BLaER1 treated with 17β-estradiol and CSF1 and Interleukin-3, amounts not matched to agents 10 nM and 100 nM (cell line): Measurements from ENCODE around the gene SLC24A3.
A peak's percentile ranks its signal among the peaks of the same experiment; 100 is the strongest.

Experiments
- H3K27ac ChIP-seq, 11 experiments: shearing (Covaris generic); formaldehyde crosslinking; 2 replicates each; pipeline ENCODE4 v1.8.1; 2022
- H3K27me3 ChIP-seq, 11 experiments: shearing (Covaris generic); formaldehyde crosslinking; 2 replicates each; pipeline ENCODE4 v1.8.1; 2022
- H3K36me3 ChIP-seq, 11 experiments: shearing (Covaris generic); formaldehyde crosslinking; 2 replicates each; pipeline ENCODE4 v1.8.1; 2022
- H3K4me1 ChIP-seq, 10 experiments: shearing (Covaris generic); formaldehyde crosslinking; 2 replicates each; pipeline ENCODE4 v1.8.1; 2022
- H3K4me2 ChIP-seq, 11 experiments: shearing (Covaris generic); formaldehyde crosslinking; 2 replicates each; pipeline ENCODE4 v1.8.1; 2022
- H3K4me3 ChIP-seq, 10 experiments: shearing (Covaris generic); formaldehyde crosslinking; 2 replicates each; pipeline ENCODE4 v1.8.1; 2022
- H3K9ac ChIP-seq, 11 experiments: shearing (Covaris generic); formaldehyde crosslinking; 2 replicates each; pipeline ENCODE4 v1.8.1; 2022
- H3K9me3 ChIP-seq, 11 experiments: shearing (Covaris generic); formaldehyde crosslinking; replicated peaks in 1 of 11; 2 replicates each; pipeline ENCODE4 v1.8.1; 2022
- H4K20me1 ChIP-seq, 11 experiments: shearing (Covaris generic); formaldehyde crosslinking; 2 replicates each; pipeline ENCODE4 v1.8.1; 2022
- Cebpa-rat ChIP-seq, 11 experiments: shearing (Covaris generic); IDR thresholded peaks; 2 replicates each; pipeline ENCODE4 v1.8.1; 2022

Gene SLC24A3

DNA sequence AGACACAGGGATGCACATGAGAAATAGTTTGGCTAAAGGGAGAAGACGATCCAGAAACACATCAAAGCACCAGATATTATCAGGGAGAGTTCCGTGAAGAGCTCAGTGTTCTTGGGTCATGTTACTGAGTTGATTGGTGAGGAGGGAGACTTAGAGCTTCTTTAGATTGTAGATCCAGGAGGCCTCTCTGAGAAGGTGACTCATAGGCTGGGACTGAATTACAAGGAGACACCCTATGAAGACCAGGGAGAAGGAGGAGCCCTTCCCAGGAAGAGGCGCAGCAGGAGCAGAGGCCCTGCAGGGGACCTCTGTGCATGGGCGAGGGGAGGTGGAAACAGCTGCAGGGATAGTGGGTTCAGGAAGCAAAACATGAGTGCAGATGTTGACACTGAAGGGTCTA lies 196.5 kb downstream of the SLC24A3 start:
- Histone ChIP-seq H4K20me1 (no peaks in the 10 kb centered on the region), H3K4me3 (no peak overlapping the region), H3K4me2 (no peak overlapping the region), H3K9ac (no peak overlapping the region), H3K9me3 (0 out of 22 replicates have a peak, but pooled peaks cover 0 to 5% (median 0%) of the 10 kb centered on the region in 11 experiments), H3K27ac (no peak overlapping the region), H3K4me1 (no peaks in the 10 kb centered on the region), H3K36me3 (no peaks in the 10 kb centered on the region), H3K27me3 (no peaks in the 10 kb centered on the region)
- TF ChIP-seq Cebpa-rat (IDR thresholded peaks at IDR 0.05), result no peak

DNA sequence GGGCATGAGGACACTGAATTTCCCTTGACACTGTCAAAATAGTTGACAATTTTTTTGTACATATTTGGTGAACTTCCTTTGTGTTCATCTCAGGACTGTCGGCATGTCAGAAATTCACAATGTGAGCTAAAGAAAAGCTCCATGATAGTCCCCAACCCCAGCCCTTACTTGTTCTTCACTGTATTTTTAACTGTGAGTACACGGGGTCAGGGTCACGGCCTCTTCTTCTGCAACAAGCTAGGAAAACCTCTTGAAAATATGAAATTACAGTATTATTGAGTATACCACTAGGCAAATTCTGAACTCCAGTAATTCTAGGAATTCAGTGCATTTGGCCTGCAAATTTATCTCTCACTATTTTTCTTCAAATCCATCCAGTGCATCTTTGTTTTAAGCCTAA lies 199.4 kb downstream of the SLC24A3 start:
- Histone ChIP-seq H3K4me3 (no peak overlapping the region), H3K9me3 (0 out of 22 replicates have a peak, but pooled peaks cover 0 to 5% (median 0%) of the 10 kb centered on the region in 11 experiments), H4K20me1 (no peaks in the 10 kb centered on the region), H3K36me3 (no peaks in the 10 kb centered on the region), H3K4me2 (no peak overlapping the region), H3K9ac (no peak overlapping the region), H3K27me3 (no peaks in the 10 kb centered on the region), H3K4me1 (no peaks in the 10 kb centered on the region), H3K27ac (no peak overlapping the region)
- no peak for TF ChIP-seq Cebpa-rat (IDR thresholded peaks at IDR 0.05)

DNA sequence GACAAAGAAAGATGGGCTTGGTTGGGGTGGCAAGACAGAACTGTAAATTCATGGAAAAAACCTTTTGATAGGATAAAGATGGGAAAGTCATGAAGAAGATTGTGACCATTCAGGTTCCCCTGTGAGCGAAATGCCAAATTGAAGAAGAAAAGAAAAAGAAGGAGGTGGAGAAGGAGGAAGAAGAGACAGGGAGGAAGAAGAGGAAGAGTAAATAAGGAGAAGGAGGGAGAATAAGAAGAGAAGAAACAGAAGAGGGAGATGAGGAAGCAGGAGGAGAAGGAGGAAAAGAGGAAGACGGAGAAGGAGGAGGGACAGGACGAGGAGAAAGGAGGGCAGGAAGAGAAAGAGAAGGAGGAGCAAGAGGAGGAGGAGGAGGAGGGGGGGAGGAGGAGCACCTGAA lies 199.8 kb downstream of the SLC24A3 start:
- H3K36me3 ChIP-seq, result no peaks in the 10 kb centered on the region
- H3K4me2 ChIP-seq, result no peak overlapping the region
- no peaks in the 10 kb centered on the region for H3K4me1 ChIP-seq

DNA sequence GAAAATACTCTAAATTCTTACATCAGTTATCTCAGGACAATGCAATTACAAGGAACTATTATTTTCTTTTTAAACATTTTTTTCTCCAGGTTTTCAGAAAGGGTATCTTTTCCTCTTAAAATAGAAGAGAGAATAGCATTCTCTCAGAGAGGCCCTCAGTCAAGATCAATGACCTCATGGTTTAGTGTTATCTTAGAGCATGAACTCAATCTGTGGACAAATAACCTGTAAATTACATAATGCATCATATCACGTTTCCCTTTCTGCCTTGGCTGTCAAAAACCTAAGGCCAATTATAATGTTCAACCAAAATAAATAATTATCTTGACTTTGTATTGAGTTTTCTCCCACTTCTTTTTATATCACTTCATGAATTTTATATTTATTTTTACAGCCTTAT lies 202.2 kb downstream of the SLC24A3 start:
- no peaks in the 10 kb centered on the region for H4K20me1 ChIP-seq
- H3K9me3 ChIP-seq, result 0 out of 22 replicates have a peak, but pooled peaks cover 0 to 5% (median 0%) of the 10 kb centered on the region in 11 experiments
- H3K4me2 ChIP-seq, result no peak overlapping the region
- H3K4me1 ChIP-seq, result no peaks in the 10 kb centered on the region
- H3K27me3 ChIP-seq, result no peaks in the 10 kb centered on the region
- H3K36me3 ChIP-seq, result no peaks in the 10 kb centered on the region
- no peak overlapping the region for H3K27ac ChIP-seq
- no peak overlapping the region for H3K9ac ChIP-seq
- no peak for TF ChIP-seq Cebpa-rat (IDR thresholded peaks at IDR 0.05)
- no peak overlapping the region for H3K4me3 ChIP-seq

More for the DNA sequence above, 199.8 kb downstream of the SLC24A3 start:
- Histone ChIP-seq H3K9ac (no peak overlapping the region), H3K4me3 (no peak overlapping the region), H4K20me1 (no peaks in the 10 kb centered on the region), H3K9me3 (0 out of 22 replicates have a peak, but pooled peaks cover 0 to 5% (median 0%) of the 10 kb centered on the region in 11 experiments), H3K27ac (no peak overlapping the region), H3K27me3 (no peaks in the 10 kb centered on the region)
- no peak for TF ChIP-seq Cebpa-rat (IDR thresholded peaks at IDR 0.05)

DNA sequence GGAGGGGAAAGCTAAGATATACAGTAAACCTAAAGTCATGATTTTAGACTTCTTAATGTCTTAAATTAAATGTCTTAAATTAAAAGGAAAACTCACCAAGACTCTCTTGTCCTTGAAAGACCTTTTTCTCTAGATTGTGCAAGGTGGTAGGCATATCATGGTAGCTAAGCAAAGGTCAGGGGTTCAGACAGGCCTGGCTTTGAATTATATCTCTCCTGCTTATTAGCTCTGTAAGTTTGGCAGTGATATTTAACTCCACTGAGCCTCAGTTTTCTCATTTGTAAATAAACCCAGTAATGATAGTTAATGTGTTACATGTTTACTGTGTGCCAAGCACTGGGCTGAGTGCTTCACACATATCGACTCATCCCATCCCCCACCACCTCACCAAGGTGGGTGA lies 203.3 kb downstream of the SLC24A3 start:
- no peak overlapping the region for H3K27ac ChIP-seq
- no peaks in the 10 kb centered on the region for H3K4me1 ChIP-seq
- 0 out of 22 replicates have a peak, but pooled peaks cover 0 to 2% (median 0%) of the 10 kb centered on the region in 11 experiments for H3K9me3 ChIP-seq
- no peak overlapping the region for H3K4me3 ChIP-seq
- H3K27me3 ChIP-seq, result no peaks in the 10 kb centered on the region
- no peak for TF ChIP-seq Cebpa-rat (IDR thresholded peaks at IDR 0.05)
- H4K20me1 ChIP-seq, result no peaks in the 10 kb centered on the region
- H3K9ac ChIP-seq, result no peak overlapping the region
- no peak overlapping the region for H3K4me2 ChIP-seq
- no peaks in the 10 kb centered on the region for H3K36me3 ChIP-seq

DNA sequence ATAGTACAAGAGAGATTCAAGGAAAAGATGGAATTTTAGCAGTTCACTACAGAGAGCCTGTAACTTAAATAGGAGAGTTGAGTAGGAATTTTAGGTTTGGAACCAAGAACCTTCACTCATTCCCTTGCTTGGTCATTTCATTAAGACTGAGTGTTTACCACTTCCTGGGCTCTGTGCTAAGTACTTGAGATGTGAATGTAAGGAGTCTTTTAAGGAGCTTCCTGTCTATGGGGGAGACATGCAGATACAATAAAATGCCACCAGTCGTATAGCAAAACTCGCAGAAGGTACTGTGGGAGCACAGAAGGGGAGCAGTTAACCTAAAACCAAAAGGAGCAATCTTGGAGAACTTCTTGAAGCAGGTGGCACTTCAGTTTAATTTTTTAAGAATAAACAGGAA lies 204.2 kb downstream of the SLC24A3 start:
- TF ChIP-seq Cebpa-rat (IDR thresholded peaks at IDR 0.05), result no peak

DNA sequence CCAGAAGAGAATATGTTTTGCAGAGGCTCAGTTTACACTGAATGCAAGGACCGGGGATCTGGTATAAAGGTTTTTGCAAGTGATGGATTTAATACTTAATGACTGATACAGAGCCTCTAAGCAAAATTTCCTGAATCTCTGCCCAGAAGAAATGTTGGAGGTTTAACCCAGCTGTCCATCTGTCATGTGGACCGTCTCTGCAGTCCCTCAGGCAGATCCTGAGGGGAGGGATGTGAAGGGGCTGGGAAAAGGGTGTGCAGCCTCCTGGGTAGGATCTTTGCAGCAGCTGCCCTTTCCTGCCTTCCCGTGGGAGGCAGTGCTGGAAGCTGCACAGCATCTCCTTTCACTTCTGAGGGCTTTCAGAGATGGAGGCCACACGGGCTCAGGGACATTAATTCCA lies 207.0 kb downstream of the SLC24A3 start:
- TF ChIP-seq Cebpa-rat (IDR thresholded peaks at IDR 0.05), result no peak
- no peaks in the 10 kb centered on the region for H3K36me3 ChIP-seq
- no peak overlapping the region for H3K4me2 ChIP-seq
- no peak overlapping the region for H3K9ac ChIP-seq
- H3K4me3 ChIP-seq, result no peak overlapping the region
- H3K9me3 ChIP-seq, result peaks cover 7 to 13% (median 10%) of the 10 kb centered on the region in 11 experiments; a peak in 20 of 22 replicates
- H3K27me3 ChIP-seq, result no peaks in the 10 kb centered on the region
- H3K4me1 ChIP-seq, result peaks cover 9 to 22% (median 19%) of the 10 kb centered on the region in 10 experiments; a peak in 18 of 20 replicates
- no peaks in the 10 kb centered on the region for H4K20me1 ChIP-seq
- H3K27ac ChIP-seq, result no peak overlapping the region

More for the DNA sequence above, 204.2 kb downstream of the SLC24A3 start:
- peaks cover 4 to 5% (median 4%) of the 10 kb centered on the region in 11 experiments; a peak in 20 of 22 replicates for H3K9me3 ChIP-seq
- no peak overlapping the region for H3K4me2 ChIP-seq
- H3K27me3 ChIP-seq, result no peaks in the 10 kb centered on the region
- H3K4me1 ChIP-seq, result no peaks in the 10 kb centered on the region
- no peaks in the 10 kb centered on the region for H3K36me3 ChIP-seq
- no peak overlapping the region for H3K9ac ChIP-seq
- H3K4me3 ChIP-seq, result no peak overlapping the region
- H3K27ac ChIP-seq, result no peak overlapping the region
- H4K20me1 ChIP-seq, result no peaks in the 10 kb centered on the region

DNA sequence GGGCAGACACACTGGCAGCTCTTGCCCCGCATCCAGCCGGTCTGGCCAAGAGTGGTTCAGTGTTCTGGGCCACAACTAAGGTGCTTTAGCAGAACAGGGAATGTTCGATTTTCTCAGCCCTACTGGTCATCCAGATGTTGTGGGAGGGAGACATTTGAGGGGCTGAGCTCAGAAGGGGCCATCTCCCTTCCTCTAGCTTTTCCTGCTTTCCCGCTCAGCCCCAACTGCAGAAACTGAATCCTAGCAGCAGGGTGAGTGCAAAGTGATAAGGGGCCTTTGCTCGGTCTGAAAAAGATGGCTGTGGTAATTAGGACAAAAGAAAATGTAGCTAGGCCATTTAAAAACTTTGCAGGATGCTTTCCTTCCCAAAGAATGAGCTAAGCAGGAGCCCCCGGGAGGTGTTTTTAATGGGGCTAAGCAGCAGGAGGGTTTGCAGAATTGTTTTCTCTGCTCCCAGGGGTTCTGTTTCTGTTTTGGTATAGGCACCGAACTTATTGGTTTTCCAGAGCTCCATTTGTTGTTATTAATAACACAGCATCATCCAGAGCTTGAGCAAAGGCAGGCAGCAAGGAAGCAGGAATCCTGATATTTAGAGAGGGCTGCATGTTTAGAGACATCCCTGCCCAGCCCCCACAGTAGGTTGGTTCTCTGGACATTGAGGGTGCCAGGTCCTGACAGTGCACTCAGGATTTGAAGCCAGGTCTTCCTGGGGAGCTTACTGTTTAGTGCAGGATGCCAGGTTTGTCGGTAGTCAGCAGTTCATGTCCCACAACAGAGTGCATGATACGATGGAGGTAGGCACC lies 210.9 kb downstream of the SLC24A3 start:
- Histone ChIP-seq H3K4me1 (peaks cover 21 to 33% (median 30%) of the 10 kb centered on the region in 10 experiments), H3K27me3 (no peaks in the 10 kb centered on the region; a peak in 1 of 22 replicates), H3K4me2 (peak overlapping the region; percentile 43 to 76 (median 57)), H3K27ac (no peak overlapping the region), H3K36me3 (no peaks in the 10 kb centered on the region), H3K4me3 (no peak overlapping the region), H4K20me1 (no peaks in the 10 kb centered on the region), H3K9me3 (peaks cover 7 to 13% (median 10%) of the 10 kb centered on the region in 11 experiments; a peak in 20 of 22 replicates), H3K9ac (no peak overlapping the region)
- TF ChIP-seq Cebpa-rat (IDR thresholded peaks at IDR 0.05), result no peak

DNA sequence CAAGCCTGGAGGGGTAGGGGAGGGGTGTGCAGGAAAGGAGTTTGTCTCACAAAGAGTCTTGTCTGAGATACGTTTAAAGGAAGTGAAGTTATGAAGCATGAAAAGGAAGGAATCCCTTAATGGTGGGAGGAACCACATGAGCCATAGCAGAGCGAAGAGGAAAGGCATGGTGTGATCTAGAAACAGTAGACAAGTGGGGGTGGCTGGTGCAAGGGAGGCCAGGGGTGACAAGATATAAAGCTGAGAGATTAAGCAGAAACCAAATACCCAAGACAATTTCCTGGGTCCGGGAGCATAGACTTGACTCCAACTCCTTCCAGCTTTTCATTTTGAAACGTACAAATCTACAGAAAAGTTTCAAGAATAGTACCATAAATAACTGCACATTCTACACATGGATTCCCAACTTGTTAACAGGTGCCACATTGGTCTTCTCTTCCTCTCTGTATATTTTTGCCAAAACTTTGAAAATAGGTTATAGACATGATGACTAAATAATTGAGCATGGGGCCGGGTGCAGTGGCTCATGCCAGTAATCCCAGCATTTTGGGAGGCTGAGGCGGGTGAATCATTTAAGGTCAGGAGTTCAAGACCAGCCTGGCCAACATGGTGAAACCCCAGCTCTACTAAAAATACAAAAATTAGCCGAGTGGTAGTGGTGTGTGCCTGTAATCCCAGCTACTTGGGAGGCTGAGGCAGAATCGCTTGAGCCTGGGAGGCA lies 211.6 kb downstream of the SLC24A3 start:
- Histone ChIP-seq H4K20me1 (no peaks in the 10 kb centered on the region), H3K4me2 (peak overlapping the region; percentile 43 to 76 (median 57)), H3K9ac (no peak overlapping the region), H3K27ac (no peak overlapping the region), H3K27me3 (no peaks in the 10 kb centered on the region; a peak in 1 of 22 replicates), H3K36me3 (no peaks in the 10 kb centered on the region), H3K9me3 (peaks cover 7 to 13% (median 10%) of the 10 kb centered on the region in 11 experiments; a peak in 20 of 22 replicates), H3K4me1 (peaks cover 29 to 41% (median 36%) of the 10 kb centered on the region in 10 experiments), H3K4me3 (no peak overlapping the region)
- TF ChIP-seq Cebpa-rat (IDR thresholded peaks at IDR 0.05), result no peak
